Activated CD4-positive, alpha-beta T cell treated with anti-CD3 and anti-CD28 coated beads, Interleukin-2, amount 10 ng/mL, durations not matched to agents 24 days and 14 days (primary cell): ENCODE results near the gene ITPR3. TPM values are rescaled to one million over a fixed set of nuclear protein-coding genes. Genes with fewer than 3 reads are reported as not detected.

Experiments
- DNase-seq: peaks from one replicate; pipeline ENCODE4 v3.0.0; 2022
- H3K27ac Mint-ChIP-seq: one replicate; pipeline ENCODE4 v1.8.0; 2022; ENCODE audit warnings: mild to moderate bottlenecking, mixed read lengths
- H3K27me3 Mint-ChIP-seq: one replicate; pipeline ENCODE4 v1.8.0; 2022; ENCODE audit warnings: mixed read lengths
- H3K36me3 Mint-ChIP-seq: one replicate; pipeline ENCODE4 v1.8.0; 2022; ENCODE audit warnings: low read depth, mild to moderate bottlenecking, mixed read lengths
- H3K4me1 Mint-ChIP-seq: one replicate; pipeline ENCODE4 v1.8.0; 2021; ENCODE audit warnings: mixed read lengths
- H3K4me3 Mint-ChIP-seq: one replicate; pipeline ENCODE4 v1.8.0; 2022; ENCODE audit warnings: mild to moderate bottlenecking, moderate library complexity, mixed read lengths
- H3K9me3 Mint-ChIP-seq: one replicate; pipeline ENCODE4 v1.8.0; 2021; ENCODE audit warnings: mixed read lengths
- intact Hi-C: fragments of 100-400 bp; cut with micrococcal nuclease; formaldehyde crosslinking; loops from one replicate; pipeline ENCODE4 v1.15.1; 2023
- total RNA-seq: library from RNA; stranded (reverse); gene quantifications from 2 replicates; pipeline ENCODE4 v1.2.3, GENCODE V29; 2022

Gene ITPR3
- total RNA-seq, 1 donor from 2014 or later: 45.6 TPM

DNA sequence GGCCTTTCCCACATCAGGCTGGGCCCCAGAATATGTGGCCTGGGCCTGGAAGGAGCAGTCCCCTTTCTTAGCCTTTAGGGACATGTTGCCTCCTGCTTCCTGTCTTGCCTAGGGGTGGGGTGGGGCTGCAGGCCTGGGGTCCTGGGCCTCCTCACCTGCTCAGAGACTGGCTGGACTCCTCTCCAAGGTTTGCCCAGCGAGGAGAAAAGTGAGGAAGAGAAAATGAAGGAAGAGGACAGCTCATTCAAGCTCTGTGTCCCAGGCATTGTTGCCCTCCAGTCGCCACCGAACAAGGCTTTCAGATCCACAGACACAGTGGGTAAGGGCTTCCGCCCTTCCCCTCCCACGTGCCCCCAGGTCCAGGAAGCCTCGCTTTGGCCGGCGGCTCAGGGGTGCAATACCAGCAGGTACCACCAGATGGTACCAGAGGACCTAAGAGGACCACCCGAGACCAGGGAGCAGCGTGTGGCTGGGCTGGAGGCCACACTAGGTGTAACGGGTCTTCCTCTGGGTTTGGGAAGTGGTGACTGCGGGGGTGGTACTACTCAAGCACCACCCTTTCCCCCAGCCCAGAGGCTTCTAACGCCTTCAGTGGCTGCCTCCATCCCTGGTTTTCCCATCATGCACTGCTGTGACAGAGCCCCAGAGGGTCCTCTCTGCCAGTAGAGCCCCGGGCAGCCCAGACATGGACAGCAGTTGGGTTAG is 35.6 kb upstream of the ITPR3 start:
- DNase-seq: peak; percentile 97
- no peaks in the 10 kb centered on the region for H3K27me3 Mint-ChIP-seq
- peaks cover 25% of the 10 kb centered on the region for H3K4me1 Mint-ChIP-seq
- H3K4me3 Mint-ChIP-seq: peak overlapping the region; percentile 82
- intact Hi-C loops: loop anchor here (1.0 to 5.0 kb wide), 3 partner anchors 35 to 177 kb away; partner anchors contain the start of gene ITPR3
- no peaks in the 10 kb centered on the region for H3K9me3 Mint-ChIP-seq
- peak overlapping the region; percentile 94 for H3K27ac Mint-ChIP-seq
- no peaks in the 10 kb centered on the region for H3K36me3 Mint-ChIP-seq

DNA sequence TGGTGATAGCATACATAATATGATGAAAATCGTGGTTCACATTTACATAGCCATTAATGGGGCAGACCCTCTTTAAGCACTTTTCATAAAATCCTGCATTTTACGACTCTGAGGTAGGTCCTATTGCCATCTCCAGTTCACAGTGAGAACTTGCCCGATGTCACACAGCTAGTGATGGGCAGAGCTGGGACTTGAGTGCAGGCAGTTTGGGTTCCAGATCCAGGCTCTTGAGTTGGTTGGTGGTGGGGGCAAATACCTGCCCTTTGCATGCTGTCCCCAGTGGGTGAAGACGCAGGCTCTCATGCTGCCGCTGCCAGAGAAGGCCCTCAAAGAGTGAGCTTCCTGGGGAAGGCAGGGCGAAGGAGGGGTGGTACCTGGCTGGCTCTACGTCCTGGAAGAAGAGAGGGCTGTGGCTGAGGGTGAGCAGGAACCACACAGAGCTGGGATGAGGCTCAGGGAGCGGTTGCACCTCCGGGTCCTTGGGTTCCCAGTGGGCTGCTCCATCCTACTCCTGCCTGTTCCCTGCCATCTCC is 34.9 kb upstream of the ITPR3 start:
- H3K27me3 Mint-ChIP-seq: no peaks in the 10 kb centered on the region
- intact Hi-C loops: loop anchor here (5.0 kb wide), 1 partner anchor 176 kb away; no protein-coding TSS in a partner anchor
- H3K4me1 Mint-ChIP-seq: peaks cover 27% of the 10 kb centered on the region
- no peaks in the 10 kb centered on the region for H3K36me3 Mint-ChIP-seq
- no peak for DNase-seq
- H3K4me3 Mint-ChIP-seq: peak overlapping the region; percentile 82
- no peaks in the 10 kb centered on the region for H3K9me3 Mint-ChIP-seq
- peak overlapping the region; percentile 94 for H3K27ac Mint-ChIP-seq

- H3K27ac Mint-ChIP-seq: no peak overlapping the region
- H3K27me3 Mint-ChIP-seq: no peaks in the 10 kb centered on the region
- peaks cover 32% of the 10 kb centered on the region for H3K4me1 Mint-ChIP-seq
- H3K4me3 Mint-ChIP-seq: no peak overlapping the region
- no peaks in the 10 kb centered on the region for H3K36me3 Mint-ChIP-seq
- intact Hi-C loops: loop anchor here (5.0 kb wide), 1 partner anchor 175 kb away; no protein-coding TSS in a partner anchor
- DNase-seq: no peak
- no peaks in the 10 kb centered on the region for H3K9me3 Mint-ChIP-seq
Measured at GRCh38 chr6:33587529-33587928, 33.6 kb upstream of the ITPR3 start.

- intact Hi-C loops: loop anchor here (5.0 kb wide), 1 partner anchor 173 kb away; no protein-coding TSS in a partner anchor
- H3K4me3 Mint-ChIP-seq: no peak overlapping the region
- H3K27ac Mint-ChIP-seq: no peak overlapping the region
- H3K4me1 Mint-ChIP-seq: peaks cover 36% of the 10 kb centered on the region
- H3K9me3 Mint-ChIP-seq: no peaks in the 10 kb centered on the region
- DNase-seq: no peak
- H3K27me3 Mint-ChIP-seq: no peaks in the 10 kb centered on the region
- no peaks in the 10 kb centered on the region for H3K36me3 Mint-ChIP-seq
Measured at GRCh38 chr6:33588894-33589293, 32.2 kb upstream of the ITPR3 start.

DNA sequence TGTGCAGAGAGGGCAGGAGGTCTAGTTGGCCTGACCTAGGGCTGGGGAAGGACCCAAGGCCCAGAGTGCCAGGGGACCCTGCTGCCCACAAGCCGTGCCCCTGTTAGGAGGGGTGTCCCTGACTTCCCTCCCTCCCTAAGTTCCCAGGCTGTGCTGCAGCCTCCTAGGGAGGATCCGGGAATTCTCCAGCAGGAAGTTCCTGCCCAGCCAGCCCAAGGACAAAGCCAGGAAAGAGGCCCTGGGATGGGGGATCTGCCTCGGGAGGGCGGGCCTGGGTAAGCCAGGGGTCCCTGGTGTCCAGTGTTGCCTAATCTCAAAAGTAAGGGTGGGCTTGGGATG is 31.8 kb upstream of the ITPR3 start:
- Mint-ChIP-seq H3K27me3 (no peaks in the 10 kb centered on the region), H3K27ac (no peak overlapping the region), H3K4me3 (no peak overlapping the region), H3K9me3 (no peaks in the 10 kb centered on the region), H3K4me1 (peaks cover 36% of the 10 kb centered on the region), H3K36me3 (no peaks in the 10 kb centered on the region)
- no peak for DNase-seq
- intact Hi-C loops: loop anchor here (5.0 kb wide), 1 partner anchor 173 kb away; no protein-coding TSS in a partner anchor

DNA sequence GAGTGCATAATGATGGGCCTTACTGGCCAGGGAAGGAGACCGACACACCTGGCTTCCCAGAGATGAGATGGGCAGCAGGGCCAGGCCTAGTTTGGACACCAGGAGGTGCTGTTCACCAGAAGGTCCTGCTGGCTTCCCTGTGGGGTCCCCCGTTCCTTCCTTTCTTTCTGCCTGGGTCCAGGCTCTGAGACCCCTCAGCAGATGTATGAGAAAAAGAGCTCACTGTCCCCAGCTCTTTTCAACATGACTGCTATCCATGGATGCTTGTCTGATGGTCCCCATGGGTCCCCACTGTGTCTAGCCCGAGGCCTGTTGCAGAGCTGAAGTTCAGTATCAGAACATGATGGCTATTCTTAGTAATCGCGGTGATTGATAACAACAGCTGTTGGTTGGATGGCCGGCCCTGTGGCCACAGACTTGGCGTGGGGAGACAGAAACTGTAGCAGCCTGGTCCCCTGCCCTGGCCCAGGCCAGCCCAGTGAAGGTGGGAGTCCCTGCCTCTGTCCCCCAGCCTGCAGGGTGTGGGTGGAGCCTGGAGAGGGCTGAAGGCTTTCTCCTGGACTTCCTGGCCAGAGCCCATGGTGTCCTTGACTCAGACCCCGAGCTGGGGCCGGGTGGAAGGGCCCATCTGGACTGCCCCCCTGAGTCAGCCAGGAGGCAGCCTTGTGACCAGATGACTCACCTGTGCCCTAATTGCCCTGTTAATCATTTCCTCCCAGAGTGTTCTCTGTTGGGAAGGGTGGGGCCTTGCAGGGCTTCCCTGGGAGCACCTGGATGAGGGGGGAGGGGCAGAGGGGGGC is 31.2 kb upstream of the ITPR3 start:
- Mint-ChIP-seq H3K9me3 (no peaks in the 10 kb centered on the region), H3K27me3 (peaks cover 2% of the 10 kb centered on the region), H3K4me1 (peaks cover 32% of the 10 kb centered on the region), H3K36me3 (no peaks in the 10 kb centered on the region), H3K4me3 (no peak overlapping the region), H3K27ac (no peak overlapping the region)
- DNase-seq: peak; percentile 83
- intact Hi-C loops: loop anchor here (1.0 to 5.0 kb wide), 2 partner anchors 110 to 172 kb away; no protein-coding TSS in a partner anchor

DNA sequence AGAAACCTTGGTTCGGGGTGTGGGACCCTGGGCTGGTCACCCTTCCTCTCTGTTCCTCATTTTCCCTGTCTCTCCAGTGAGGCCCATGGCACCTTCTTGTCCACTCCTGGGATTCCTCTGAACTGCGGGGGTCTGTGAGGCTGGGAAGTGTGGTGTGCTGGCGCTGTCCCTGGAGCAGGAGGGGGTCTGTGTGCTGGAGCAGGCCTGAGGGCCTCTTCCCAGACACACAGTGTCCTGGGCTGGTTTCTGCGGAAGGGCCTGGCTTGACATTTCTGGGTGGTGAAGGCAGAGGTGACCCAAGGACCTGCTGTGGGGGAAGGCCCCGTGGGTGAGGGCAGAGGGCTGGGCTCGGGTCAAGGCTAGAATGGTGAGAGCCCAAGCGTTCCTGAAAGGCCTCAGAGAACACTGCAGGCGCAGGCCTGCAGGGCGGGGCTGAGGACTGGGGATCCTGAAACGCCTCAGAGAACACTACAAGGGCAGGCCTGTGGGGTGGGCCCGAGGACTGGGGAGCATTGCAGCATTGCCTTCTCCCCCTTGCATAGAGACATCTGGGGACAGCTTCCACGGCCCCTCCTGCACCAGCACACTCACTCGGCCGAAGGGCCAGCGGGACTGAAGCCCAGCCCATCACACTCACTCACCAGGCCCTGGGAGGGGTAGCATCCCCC is 30.5 kb upstream of the ITPR3 start:
- H3K4me3 Mint-ChIP-seq: no peak overlapping the region
- no peak for DNase-seq
- H3K36me3 Mint-ChIP-seq: no peaks in the 10 kb centered on the region
- intact Hi-C loops: loop anchor here (1.0 kb wide), 1 partner anchor 110 kb away; no protein-coding TSS in a partner anchor
- H3K9me3 Mint-ChIP-seq: no peaks in the 10 kb centered on the region
- H3K27me3 Mint-ChIP-seq: peaks cover 2% of the 10 kb centered on the region
- peaks cover 27% of the 10 kb centered on the region for H3K4me1 Mint-ChIP-seq
- H3K27ac Mint-ChIP-seq: peak overlapping the region; percentile 29

DNA sequence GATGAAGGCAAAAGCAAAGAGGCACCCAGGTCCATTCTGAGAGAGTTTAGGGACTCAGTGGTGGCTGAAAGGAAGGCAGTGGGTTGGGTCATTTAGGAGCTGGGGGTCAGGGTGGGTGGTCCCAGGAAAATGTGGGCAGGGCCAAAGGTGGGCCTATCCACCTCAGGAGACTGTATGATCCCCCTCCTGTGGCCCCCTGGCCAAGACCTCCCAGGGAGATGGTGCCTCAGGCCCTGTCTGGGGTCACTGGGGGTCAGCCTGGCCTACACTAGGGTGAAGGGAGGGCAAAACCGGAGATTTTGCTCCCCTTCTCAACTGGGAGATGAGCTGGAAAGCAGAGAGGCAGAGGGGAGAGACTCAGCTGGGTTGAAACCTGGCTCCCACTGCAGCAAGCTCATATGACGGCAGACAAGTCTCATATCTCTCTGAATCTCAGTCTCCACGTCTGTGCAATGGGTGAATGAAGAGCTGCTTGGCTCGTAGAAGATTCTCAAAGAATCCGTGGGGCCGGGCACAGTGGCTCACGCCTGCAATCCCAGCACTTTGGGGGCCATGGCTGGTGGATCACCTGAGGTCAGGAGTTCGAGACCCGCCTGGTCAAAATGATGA is 29.6 kb upstream of the ITPR3 start:
- Mint-ChIP-seq H3K36me3 (no peaks in the 10 kb centered on the region), H3K27ac (no peak overlapping the region), H3K4me1 (peaks cover 22% of the 10 kb centered on the region), H3K4me3 (no peak overlapping the region), H3K27me3 (peaks cover 2% of the 10 kb centered on the region), H3K9me3 (no peaks in the 10 kb centered on the region)
- intact Hi-C loops: no loop called here
- DNase-seq: no peak

GRCh38 chr6:33592280-33592594 is 28.9 kb upstream of the ITPR3 start:
- Mint-ChIP-seq H3K27ac (no peak overlapping the region), H3K4me3 (peak overlapping the region; percentile 71), H3K36me3 (no peaks in the 10 kb centered on the region)

DNA sequence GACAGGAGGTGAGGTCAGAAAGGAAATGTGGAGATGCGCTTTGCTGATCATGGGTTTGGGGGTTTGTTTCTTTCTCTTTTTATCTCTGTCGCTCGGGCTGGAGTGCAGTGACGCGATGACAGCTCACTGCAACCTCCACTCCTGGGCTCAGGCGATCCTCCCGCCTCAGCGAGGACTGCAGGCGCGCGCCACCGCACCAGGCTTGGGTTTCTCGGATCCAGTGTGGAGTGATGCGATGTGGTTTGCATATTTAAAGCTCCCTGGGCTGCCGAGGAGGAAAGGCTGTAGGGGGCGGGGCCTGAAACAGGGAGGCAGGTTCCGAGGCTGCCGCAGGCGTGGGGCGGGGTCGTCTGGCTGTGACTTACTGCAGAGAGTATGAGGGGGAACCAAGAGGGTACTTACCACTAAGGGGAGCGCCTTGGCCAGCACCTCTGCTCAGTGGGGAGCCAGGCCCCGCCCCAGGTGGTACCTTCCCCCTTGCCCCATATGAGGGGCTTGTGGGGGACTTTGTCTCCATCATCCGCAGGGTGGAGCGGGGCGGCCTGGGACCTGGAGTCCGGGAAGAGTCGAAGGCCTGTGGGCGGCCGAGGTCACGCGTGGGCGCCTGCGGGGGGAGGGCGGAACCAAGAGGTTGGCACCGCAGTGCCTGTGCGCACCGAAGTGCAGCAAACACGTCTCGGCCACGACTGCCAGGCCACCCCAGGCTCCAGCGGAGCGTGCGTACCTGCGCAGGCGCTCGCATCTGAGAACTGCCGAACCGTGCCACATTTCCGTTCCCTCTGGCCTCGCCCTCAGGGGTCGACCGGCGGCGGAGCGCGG is 28.3 kb upstream of the ITPR3 start:
- Mint-ChIP-seq H3K4me3 (peak overlapping the region; percentile 71), H3K36me3 (no peaks in the 10 kb centered on the region), H3K27me3 (peaks cover 2% of the 10 kb centered on the region), H3K27ac (no peak overlapping the region), H3K4me1 (peaks cover 26% of the 10 kb centered on the region), H3K9me3 (no peaks in the 10 kb centered on the region)
- intact Hi-C loops: no loop called here
- DNase-seq: peak; percentile 80

More at GRCh38 chr6:33592280-33592594, 28.9 kb upstream of the ITPR3 start:
- DNase-seq: no peak
- Mint-ChIP-seq H3K27me3 (peaks cover 2% of the 10 kb centered on the region), H3K4me1 (peaks cover 26% of the 10 kb centered on the region), H3K9me3 (no peaks in the 10 kb centered on the region)
- intact Hi-C loops: no loop called here

DNA sequence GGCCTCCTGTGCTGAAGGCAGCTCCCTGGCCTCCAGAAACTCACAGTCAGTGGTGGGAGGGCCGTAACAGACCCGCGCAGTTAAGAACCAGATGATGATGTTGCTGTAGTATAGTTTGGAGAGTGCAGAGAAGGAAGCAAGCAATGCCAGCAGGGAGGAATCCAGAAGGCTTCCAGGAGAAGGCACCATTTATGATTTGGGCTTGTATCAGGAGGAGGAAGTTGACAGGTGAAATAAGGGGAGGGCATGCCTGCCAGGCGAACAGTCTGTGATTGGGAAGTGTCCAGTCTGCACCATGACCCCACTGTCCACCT is 27.8 kb upstream of the ITPR3 start:
- H3K4me1 Mint-ChIP-seq: peaks cover 26% of the 10 kb centered on the region
- no peak for DNase-seq
- no peaks in the 10 kb centered on the region for H3K9me3 Mint-ChIP-seq
- H3K4me3 Mint-ChIP-seq: peak overlapping the region; percentile 71
- peaks cover 2% of the 10 kb centered on the region for H3K27me3 Mint-ChIP-seq
- intact Hi-C loops: no loop called here
- H3K36me3 Mint-ChIP-seq: no peaks in the 10 kb centered on the region
- no peak overlapping the region for H3K27ac Mint-ChIP-seq

DNA sequence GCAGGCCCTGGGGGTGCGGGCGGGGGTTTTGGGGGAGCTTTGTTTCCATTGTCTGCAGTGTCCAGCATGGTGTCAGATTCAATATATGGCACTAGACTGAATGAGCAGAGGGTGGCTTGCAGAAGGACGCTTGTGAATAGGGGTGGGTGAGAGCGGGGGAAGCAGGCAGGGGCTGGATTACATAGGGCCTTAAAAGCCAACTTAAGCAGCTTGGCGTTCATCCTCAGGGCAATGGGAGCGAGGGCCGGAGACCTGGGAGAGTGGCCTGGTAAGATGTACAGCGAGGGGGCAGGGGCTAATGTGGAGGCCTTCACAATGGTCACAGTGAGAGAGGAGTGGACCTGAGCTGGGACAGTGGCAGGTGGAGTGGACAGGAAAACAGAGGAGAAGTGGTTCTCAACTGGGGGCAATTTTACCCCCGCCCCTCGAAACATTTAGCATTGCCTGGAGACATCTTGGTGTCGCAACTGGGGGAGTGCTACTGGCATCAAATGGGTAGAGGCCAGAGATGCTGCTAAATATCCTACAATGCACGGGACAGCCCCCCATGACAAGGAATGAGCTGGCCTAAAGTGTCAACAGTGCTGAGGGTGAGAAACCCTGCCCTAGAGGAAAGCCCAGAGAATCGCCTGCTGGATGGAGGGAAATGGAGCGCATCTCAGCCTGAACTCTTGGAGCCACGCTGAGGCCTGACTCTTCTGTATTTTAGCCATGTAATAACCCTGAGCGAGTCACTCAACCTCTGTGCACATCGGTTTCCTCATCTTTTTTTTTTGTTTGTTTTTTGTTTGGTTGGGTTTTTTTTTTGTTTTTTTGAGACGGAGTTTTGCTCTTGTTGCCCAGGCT is 25.9 kb upstream of the ITPR3 start:
- Mint-ChIP-seq H3K4me3 (no peak overlapping the region), H3K27ac (no peak overlapping the region), H3K27me3 (peaks cover 4% of the 10 kb centered on the region), H3K4me1 (peaks cover 26% of the 10 kb centered on the region), H3K36me3 (no peaks in the 10 kb centered on the region), H3K9me3 (no peaks in the 10 kb centered on the region)
- DNase-seq: no peak
- intact Hi-C loops: no loop called here
